Skin of body (tissue), 2 donors: Measurements from ENCODE around the gene FAM168B. TPM values are rescaled to one million over a fixed set of nuclear protein-coding genes. Genes with fewer than 3 reads are reported as not detected.
A peak's percentile ranks its signal among the peaks of the same experiment; 100 is the strongest.
"Not testable (repeated sequence)": the region's sequence is repeated elsewhere in the genome, so short reads cannot be mapped to it uniquely, and the experiment has no call there.

Experiments
- DNase-seq: peaks from one replicate; lab custom pipeline; 2025; lab: John Stamatoyannopoulos, UW
- total RNA-seq: library from RNA; depleted of rRNA; stranded (reverse); fragments of >200 nt; gene quantifications from one replicate; pipeline ENCODE4 v1.2.3, GENCODE V29; 2014

Gene FAM168B
- total RNA-seq: 53.3 TPM

- DNase-seq: peak; percentile 90
These were observed at the start of gene FAM168B for GRCh38 chr2:131093006-131093695. Gene FAM168B (minus strand): TSS chr2:131093460. CDS start chr2:131082646, 10,814 bp downstream.

- no peak for DNase-seq
These were observed 49.6 kb upstream of the FAM168B start for GRCh38 chr2:131142849-131143248.

GRCh38 chr2:131140581-131140980 lies 47.3 kb upstream of the FAM168B start:
- no peak for DNase-seq

- DNase-seq: no peak
These were observed 39.5 kb upstream of the FAM168B start for GRCh38 chr2:131132729-131133128.

- DNase-seq: no peak
These were observed 37.0 kb upstream of the FAM168B start for GRCh38 chr2:131130298-131130596.

GRCh38 chr2:131127981-131128380 lies 34.7 kb upstream of the FAM168B start:
- DNase-seq: no peak

GRCh38 chr2:131127076-131127475 lies 33.8 kb upstream of the FAM168B start:
- no peak for DNase-seq

GRCh38 chr2:131126436-131126835 lies 33.2 kb upstream of the FAM168B start:
- no peak for DNase-seq

GRCh38 chr2:131125195-131125757 lies 32.0 kb upstream of the FAM168B start:
- DNase-seq: no peak

- DNase-seq: no peak
These were observed 29.9 kb upstream of the FAM168B start for GRCh38 chr2:131123192-131123591.

GRCh38 chr2:131122496-131122895 lies 29.2 kb upstream of the FAM168B start:
- no peak for DNase-seq

GRCh38 chr2:131121464-131121863 lies 28.2 kb upstream of the FAM168B start:
- no peak for DNase-seq

GRCh38 chr2:131120815-131121317 lies 27.6 kb upstream of the FAM168B start:
- no peak for DNase-seq

- DNase-seq: no peak
These were observed 22.5 kb upstream of the FAM168B start for GRCh38 chr2:131115752-131116151.

GRCh38 chr2:131114950-131115349 lies 21.7 kb upstream of the FAM168B start:
- DNase-seq: not testable (repeated sequence)

- no peak for DNase-seq
These were observed 20.4 kb upstream of the FAM168B start for GRCh38 chr2:131113566-131114227.

GRCh38 chr2:131112529-131112928 lies 19.3 kb upstream of the FAM168B start:
- no peak for DNase-seq

- DNase-seq: no peak
These were observed 12.9 kb upstream of the FAM168B start for GRCh38 chr2:131105950-131106801.

- peak; percentile 85 for DNase-seq
These were observed 12.1 kb upstream of the FAM168B start, which contains the start of gene PLEKHB2 for GRCh38 chr2:131105156-131105949. Gene PLEKHB2 (plus strand): TSS chr2:131105336. CDS start chr2:131120942, 15,606 bp downstream.

- peak; percentile 85 for DNase-seq
These were observed 11.4 kb upstream of the FAM168B start for GRCh38 chr2:131104487-131105155.
